ENCODE results near the gene ZSWIM1. TPM values are rescaled to one million over a fixed set of nuclear protein-coding genes. Genes with fewer than 3 reads are reported as not detected.

The ZSWIM1 gene
- total and polyA plus RNA-seq, 2 of the 13 experiments (the other 11 are each of a cell fraction or from before 2014, with no cell fraction given) = 9.5 to 11.7 TPM

GRCh38 chr20:45909817-45910669 lies 29.0 kb downstream of the ZSWIM1 start (continued):
- TF ChIP-seq HNF1B (CRISPR knock-in tag; IDR thresholded peaks at IDR 0.05) (no peak), THAP9 (CRISPR knock-in tag; IDR thresholded peaks at IDR 0.05; ENCODE audit: borderline replicate concordance) (peak; percentile 54; the same call in 1 of the 2 replicates), PTBP1 (IDR thresholded peaks at IDR 0.05; ENCODE audit: low read depth, low read length, poor library complexity, severe bottlenecking) (no peak), TOE1 (CRISPR knock-in tag; IDR thresholded peaks at IDR 0.05) (no peak), SRF (IDR thresholded peaks at IDR 0.05; ENCODE audit: low read depth, low read length) (no peak), TMF1 (CRISPR knock-in tag; IDR thresholded peaks at IDR 0.05; ENCODE audit: low read depth) (no peak), NFATC3 (CRISPR knock-in tag; IDR thresholded peaks at IDR 0.05) (no peak), CREB3 (CRISPR knock-in tag; IDR thresholded peaks at IDR 0.05) (no peak), TAF15 (IDR thresholded peaks at IDR 0.05; ENCODE audit: low read depth, low read length, poor library complexity, severe bottlenecking) (no peak), TCF7 (IDR thresholded peaks at IDR 0.05; ENCODE audit: low read depth) (peak; percentile 56; the same call in 1 of the 2 replicates), SKIL (CRISPR knock-in tag; IDR thresholded peaks at IDR 0.05; ENCODE audit: borderline replicate concordance) (no peak; the same call in 1 of the 2 replicates), ZNF549 (CRISPR knock-in tag; IDR thresholded peaks at IDR 0.05) (no peak), TSC22D2 (CRISPR knock-in tag; IDR thresholded peaks at IDR 0.05; ENCODE audit: borderline replicate concordance) (no peak), ZNF83 (CRISPR knock-in tag; IDR thresholded peaks at IDR 0.05; ENCODE audit: borderline replicate concordance) (no peak), AHR (CRISPR knock-in tag; IDR thresholded peaks at IDR 0.05) (no peak), ZNF530 (CRISPR knock-in tag; IDR thresholded peaks at IDR 0.05; ENCODE audit: low read depth) (no peak), FOXJ3 (CRISPR knock-in tag; IDR thresholded peaks at IDR 0.05; ENCODE audit: borderline replicate concordance) (no peak), TERF1 (CRISPR knock-in tag; IDR thresholded peaks at IDR 0.05) (peak; percentile 65; the same call in 1 of the 2 replicates), ZNF230 (CRISPR knock-in tag; IDR thresholded peaks at IDR 0.05) (peak; percentile 69; the same call in 1 of the 2 replicates)
